H9 (cell line): ENCODE results near the gene FZD10. TPM values are rescaled to one million over a fixed set of nuclear protein-coding genes. Genes with fewer than 3 reads are reported as not detected.

Experiments
- DNase-seq: peaks from one replicate; pipeline ENCODE4 v3.0.0-alpha.2; 2017
- H2AFZ ChIP-seq: one replicate; pipeline ENCODE4 v1.6.1; 2013; ENCODE audit warnings: mild to moderate bottlenecking, low read length, control low read depth, moderate library complexity
- H2AK5ac ChIP-seq: 2 replicates; pipeline ENCODE4 v1.6.1; 2013; ENCODE audit warnings: low read length, control low read depth, mixed read lengths; ENCODE audit not compliant: insufficient read length
- H2BK120ac ChIP-seq: one replicate; pipeline ENCODE4 v1.6.1; 2013; ENCODE audit warnings: low read depth, mild to moderate bottlenecking, low read length, control low read depth, inconsistent platforms; ENCODE audit not compliant: poor library complexity, severe bottlenecking
- H2BK12ac ChIP-seq: 2 replicates; pipeline ENCODE4 v1.6.1; 2013; ENCODE audit warnings: low read length, control low read depth, mixed read lengths, low read depth; ENCODE audit not compliant: insufficient read length
- H2BK15ac ChIP-seq: 2 replicates; pipeline ENCODE4 v1.6.1; 2013; ENCODE audit warnings: low read depth, low read length, control low read depth
- H2BK20ac ChIP-seq: one replicate; pipeline ENCODE4 v1.6.1; 2013; ENCODE audit warnings: low read depth, mild to moderate bottlenecking, low read length, control low read depth, inconsistent platforms; ENCODE audit not compliant: poor library complexity, severe bottlenecking
- H2BK5ac ChIP-seq: 2 replicates; pipeline ENCODE4 v1.6.1; 2013; ENCODE audit warnings: low read length, control low read depth, mixed read lengths; ENCODE audit not compliant: insufficient read length
- H3K14ac ChIP-seq: 2 replicates; pipeline ENCODE4 v1.6.1; 2013; ENCODE audit warnings: low read length, control low read depth; ENCODE audit not compliant: insufficient read depth
- H3K18ac ChIP-seq: 2 replicates; pipeline ENCODE4 v1.6.1; 2013; ENCODE audit warnings: low read depth, mild to moderate bottlenecking, mixed read lengths, low read length, control low read depth; ENCODE audit not compliant: insufficient read length
- H3K23ac ChIP-seq: 2 replicates; pipeline ENCODE4 v1.6.1; 2013; ENCODE audit warnings: low read length, control low read depth, mixed read lengths, low read depth; ENCODE audit not compliant: insufficient read length
- H3K23me2 ChIP-seq: 2 replicates; pipeline ENCODE4 v1.6.1; 2013; ENCODE audit warnings: low read depth, mild to moderate bottlenecking, mixed read lengths, low read length, control low read depth; ENCODE audit not compliant: insufficient read length, poor library complexity, severe bottlenecking
- H3K27ac ChIP-seq: 2 replicates; pipeline ENCODE4 v1.5.1; 2013; ENCODE audit warnings: low read length, control low read depth, mixed read lengths, low read depth; ENCODE audit not compliant: insufficient read length
- H3K27me3 ChIP-seq: 2 replicates; pipeline ENCODE4 v1.6.1; 2013; ENCODE audit warnings: low read length, control low read depth, inconsistent platforms; ENCODE audit not compliant: insufficient read depth
- H3K4ac ChIP-seq: 2 replicates; pipeline ENCODE4 v1.6.1; 2013; ENCODE audit warnings: low read depth, mild to moderate bottlenecking, control low read depth, inconsistent platforms, low read length, moderate library complexity
- H3K4me1 ChIP-seq: 2 replicates; pipeline ENCODE4 v1.6.1; 2013; ENCODE audit warnings: low read length, control low read depth, inconsistent platforms; ENCODE audit not compliant: insufficient read depth
- H3K4me2 ChIP-seq: 2 replicates; pipeline ENCODE4 v1.6.1; 2013; ENCODE audit warnings: low read length, control low read depth, mixed read lengths; ENCODE audit not compliant: insufficient read length, insufficient read depth
- H3K56ac ChIP-seq: 2 replicates; pipeline ENCODE4 v1.6.1; 2013; ENCODE audit warnings: low read depth, mild to moderate bottlenecking, mixed read lengths, low read length, control low read depth; ENCODE audit not compliant: insufficient read length
- H3K79me1 ChIP-seq: 2 replicates; pipeline ENCODE4 v1.6.1; 2013; ENCODE audit warnings: low read depth, mild to moderate bottlenecking, moderate library complexity, low read length, control low read depth, inconsistent platforms; ENCODE audit not compliant: insufficient read depth, poor library complexity, severe bottlenecking
- H3K79me2 ChIP-seq: 2 replicates; pipeline ENCODE4 v1.6.1; 2013; ENCODE audit warnings: low read length, control low read depth, inconsistent platforms; ENCODE audit not compliant: insufficient read depth
- H3K9ac ChIP-seq: 2 replicates; pipeline ENCODE4 v1.6.1; 2013; ENCODE audit warnings: low read length, control low read depth, mixed read lengths; ENCODE audit not compliant: insufficient read length; ENCODE audit errors: extremely low read depth
- H3K9me3 ChIP-seq: one replicate; pipeline ENCODE4 v1.6.1; 2013; ENCODE audit warnings: low read depth, low read length, inconsistent platforms; ENCODE audit not compliant: control insufficient read depth
- H3T11ph ChIP-seq: one replicate; pipeline ENCODE4 v1.6.1; 2013; ENCODE audit warnings: mild to moderate bottlenecking, low read length, control low read depth, inconsistent platforms
- H4K20me1 ChIP-seq: one replicate; pipeline ENCODE4 v1.6.1; 2013; ENCODE audit not compliant: control insufficient read depth, insufficient read length, insufficient read depth
- H4K5ac ChIP-seq: 2 replicates; pipeline ENCODE4 v1.6.1; 2013; ENCODE audit warnings: low read depth, mild to moderate bottlenecking, mixed read lengths, low read length, control low read depth; ENCODE audit not compliant: insufficient read length
- H4K8ac ChIP-seq: replicated peaks from 2 replicates; pipeline ENCODE4 v1.6.1; 2013; ENCODE audit warnings: low read length, control low read depth, mixed read lengths, low read depth; ENCODE audit not compliant: insufficient read length
- H4K91ac ChIP-seq: 2 replicates; pipeline ENCODE4 v1.6.1; 2013; ENCODE audit warnings: low read depth, mild to moderate bottlenecking, moderate library complexity, mixed read lengths, low read length, control low read depth; ENCODE audit not compliant: insufficient read length
- H3K27ac Mint-ChIP-seq, 3 experiments: 2 replicates in 2 of 3; 3 replicates in 1 of 3; pipeline ENCODE4 v1.8.0; 2020 to 2021; ENCODE audit warnings: mixed read lengths in 3 of 3, mild to moderate bottlenecking in 1 of 3, moderate library complexity in 1 of 3
- H3K27me3 Mint-ChIP-seq: 2 replicates; pipeline ENCODE4 v1.8.0; 2021; ENCODE audit warnings: low read depth, mild to moderate bottlenecking, moderate library complexity, mixed read lengths
- H3K36me3 Mint-ChIP-seq, 3 experiments: 2 replicates in 2 of 3; 3 replicates in 1 of 3; pipeline ENCODE4 v1.8.0; 2020 to 2021; ENCODE audit warnings: low read depth in 3 of 3, mixed read lengths in 3 of 3; ENCODE audit not compliant: insufficient read depth in 1 of 3
- H3K4me1 Mint-ChIP-seq, 2 experiments: 2 replicates each; pipeline ENCODE4 v1.8.0; 2020; ENCODE audit warnings: mixed read lengths in 2 of 2
- H3K4me3 Mint-ChIP-seq, 2 experiments: 2 replicates in 1 of 2; 3 replicates in 1 of 2; pipeline ENCODE4 v1.8.0; 2020 to 2021; ENCODE audit warnings: mild to moderate bottlenecking in 2 of 2, mixed read lengths in 2 of 2, moderate library complexity in 1 of 2
- H3K9me3 Mint-ChIP-seq, 2 experiments: 2 replicates in 1 of 2; 3 replicates in 1 of 2; pipeline ENCODE4 v1.8.0; 2020; ENCODE audit warnings: mild to moderate bottlenecking in 2 of 2, mixed read lengths in 2 of 2, moderate library complexity in 1 of 2
- CTCF ChIP-seq: fragments of 200-600 bp; sonication (generic); conservative IDR thresholded peaks from 3 replicates; pipeline ENCODE4 v1.8.0; 2021; ENCODE audit warnings: antibody characterized with exemption, mild to moderate bottlenecking
- WGBS: extraction: QIAGEN DNeasy Blood & Tissue Kit; methylation state at CpG from one replicate; pipeline ENCODE4 v1.1.7; 2013; ENCODE audit warnings: missing lambda C conversion rate, low lambda C conversion rate, mixed read lengths; ENCODE audit not compliant: insufficient read length; ENCODE audit errors: extremely low coverage; 5-methylcytosine and 5-hydroxymethylcytosine counted together
- total RNA-seq: library from RNA; stranded (reverse); gene quantifications from 2 replicates; pipeline ENCODE4 v1.2.1, GENCODE V29; 2021

The FZD10 gene
- total RNA-seq, 1 experiment from 2014 or later, result 1.0 TPM

GRCh38 chr12:130199581-130200390 is 37.5 kb downstream of the FZD10 start:
- H4K91ac ChIP-seq, result no peak overlapping the region
- H3K9ac ChIP-seq, result no peak overlapping the region
- H3K79me1 ChIP-seq, result no peaks in the 10 kb centered on the region
- H2AFZ ChIP-seq, result no peak overlapping the region
- no peak overlapping the region for H2BK20ac ChIP-seq
- no peak overlapping the region for H2AK5ac ChIP-seq
- H2BK12ac ChIP-seq, result no peak overlapping the region
- no peak for TF ChIP-seq CTCF
- DNase-seq, result no peak
- H3K27me3 Mint-ChIP-seq, result peaks cover 86% of the 10 kb centered on the region
- peaks cover 0 to 8% of the 10 kb centered on the region in 2 experiments; a peak in 2 of 5 replicates for H3K9me3 Mint-ChIP-seq
- H4K5ac ChIP-seq, result no peak overlapping the region
- H3K4ac ChIP-seq, result no peak overlapping the region
- H3K4me1 ChIP-seq, result no peaks in the 10 kb centered on the region
- no peak overlapping the region for H2BK120ac ChIP-seq
- peaks cover 3% of the 10 kb centered on the region for H3K23me2 ChIP-seq
- no peak overlapping the region for H3K14ac ChIP-seq
- H2BK5ac ChIP-seq, result no peak overlapping the region
- H3K79me2 ChIP-seq, result no peaks in the 10 kb centered on the region
- H2BK15ac ChIP-seq, result no peak overlapping the region
- H3K27ac ChIP-seq, result no peak overlapping the region
- no peaks in the 10 kb centered on the region for H3K4me1 Mint-ChIP-seq
- no peak overlapping the region for H3K18ac ChIP-seq
- WGBS, result no CpG with 5 or more reads among the region's 18 CpGs
- no peak overlapping the region for H3T11ph ChIP-seq
- no peak overlapping the region for H3K4me3 Mint-ChIP-seq
- no peak overlapping the region for H4K8ac ChIP-seq
- H3K27me3 ChIP-seq, result no peaks in the 10 kb centered on the region
- H3K9me3 ChIP-seq, result no peaks in the 10 kb centered on the region
- H3K4me2 ChIP-seq, result no peak overlapping the region
- H3K56ac ChIP-seq, result no peak overlapping the region
- H4K20me1 ChIP-seq, result no peaks in the 10 kb centered on the region
- H3K23ac ChIP-seq, result no peak overlapping the region
- H3K36me3 Mint-ChIP-seq, result no peaks in the 10 kb centered on the region; a peak in 1 of 7 replicates
- H3K27ac Mint-ChIP-seq, result no peak overlapping the region
